Inflammatory macrophage treated with lipopolysaccharide for 4 hours (primary cell): Measurements from ENCODE around the gene SLC2A10.

Experiments
- DNase-seq: peaks from one replicate; pipeline ENCODE4 v3.0.0-alpha.2; 2020

The SLC2A10 gene

DNA sequence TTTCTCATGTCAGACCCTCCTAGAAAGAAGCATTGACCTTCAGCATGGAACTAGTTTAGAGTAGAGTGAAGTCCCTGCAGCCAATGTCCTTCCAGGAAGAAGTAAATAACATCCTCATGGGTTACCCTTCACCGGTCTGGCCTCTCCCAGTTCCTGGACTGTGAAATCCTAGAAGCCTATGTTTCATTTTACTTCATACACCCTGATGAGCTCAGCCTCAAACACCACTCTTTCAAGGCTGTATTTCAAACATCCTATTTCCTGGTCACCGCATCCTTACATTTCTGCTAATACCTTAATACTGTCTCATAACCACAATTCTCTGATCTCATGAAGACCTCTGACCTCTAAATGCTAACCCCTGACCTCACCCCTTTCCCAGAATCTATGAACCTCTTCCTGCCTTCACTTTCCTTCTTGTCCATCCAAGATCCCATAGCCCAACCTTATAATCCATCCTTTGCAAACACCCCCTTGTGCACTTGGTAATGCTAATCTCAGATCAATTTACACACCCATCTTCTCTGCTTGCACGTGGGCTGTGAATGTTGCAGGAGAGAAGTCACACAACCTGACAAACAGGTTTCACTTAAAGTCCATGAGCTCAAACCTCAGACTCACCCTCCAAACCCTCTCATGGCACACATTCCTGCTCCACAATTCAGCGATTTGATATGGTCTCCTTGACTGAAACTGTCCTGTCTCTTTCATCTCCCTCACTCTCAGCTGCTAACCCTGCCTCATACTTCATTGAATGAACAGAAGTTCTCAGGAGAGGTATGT, 30.2 kb downstream of the SLC2A10 start:
- no peak for DNase-seq

DNA sequence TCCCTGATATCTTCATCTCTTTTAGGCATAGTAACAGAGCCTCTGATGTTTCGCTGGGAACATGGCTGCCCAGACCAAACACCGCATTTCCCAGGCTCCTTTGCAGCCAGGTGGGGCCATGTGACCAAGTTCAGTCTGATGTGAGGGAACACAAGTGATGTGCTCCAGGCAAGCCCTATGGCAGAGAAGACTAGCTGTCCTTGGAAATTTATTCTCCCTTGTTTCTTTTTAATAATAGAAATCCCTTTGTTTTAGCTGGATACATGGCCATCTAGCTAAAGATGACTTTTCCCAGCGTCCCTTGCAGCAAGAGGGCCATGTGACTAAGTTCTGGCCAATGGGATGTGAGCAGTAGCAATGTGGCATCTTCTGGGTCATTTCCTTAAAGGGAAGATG, 30.8 kb downstream of the SLC2A10 start:
- DNase-seq, result no peak

DNA sequence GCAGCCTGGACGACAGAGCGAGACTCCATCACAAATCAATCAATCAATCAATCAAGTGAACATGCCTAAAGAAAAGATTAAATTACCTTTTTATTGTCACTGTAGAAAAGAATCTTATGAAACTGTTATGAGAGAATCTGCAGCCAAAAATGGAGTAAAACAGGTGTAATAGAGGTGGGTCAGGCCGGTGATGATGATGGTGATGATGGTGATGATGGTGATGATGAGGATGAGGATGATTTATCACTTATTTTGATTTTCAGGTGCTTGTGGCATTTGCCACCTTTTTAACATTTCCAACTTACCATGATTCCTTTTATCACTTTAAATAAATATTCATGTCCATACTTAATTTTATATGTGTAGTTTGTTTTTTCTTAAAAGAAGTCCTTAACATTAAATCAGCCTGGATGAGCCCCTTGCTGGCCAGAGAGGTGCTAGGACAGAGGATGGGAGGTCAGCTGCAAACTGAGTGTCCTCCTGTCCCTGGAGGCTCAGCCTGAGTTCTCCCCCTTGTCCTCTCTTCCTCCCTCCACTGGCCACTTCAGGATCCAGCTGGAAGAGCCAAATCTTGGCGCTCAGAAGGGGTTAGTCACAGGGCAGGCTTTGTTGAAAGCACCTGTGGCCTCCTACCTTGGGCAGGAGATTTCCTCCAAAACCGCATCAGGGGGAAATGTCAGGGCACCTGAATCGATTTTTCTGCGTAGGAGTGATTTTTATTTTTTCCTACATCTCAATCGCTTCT, 32.6 kb downstream of the SLC2A10 start:
- DNase-seq, result no peak

DNA sequence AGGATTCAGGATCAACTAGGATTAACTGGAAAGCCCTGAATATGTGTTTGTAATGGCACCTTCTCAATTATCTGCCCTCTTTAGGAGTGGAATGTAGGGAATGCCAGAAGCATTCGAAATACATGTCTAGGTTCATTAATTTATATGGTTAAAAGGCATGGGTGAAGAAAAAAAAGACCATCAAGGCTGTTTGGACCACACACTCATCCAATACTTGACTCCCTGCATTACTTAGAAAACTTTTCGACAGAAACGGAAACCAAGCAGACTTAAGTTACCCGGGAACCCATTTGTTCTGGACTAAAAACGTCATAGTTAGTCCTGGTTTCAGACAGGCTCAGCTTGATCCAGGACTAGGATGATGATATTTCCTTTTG, 33.2 kb downstream of the SLC2A10 start:
- no peak for DNase-seq

DNA sequence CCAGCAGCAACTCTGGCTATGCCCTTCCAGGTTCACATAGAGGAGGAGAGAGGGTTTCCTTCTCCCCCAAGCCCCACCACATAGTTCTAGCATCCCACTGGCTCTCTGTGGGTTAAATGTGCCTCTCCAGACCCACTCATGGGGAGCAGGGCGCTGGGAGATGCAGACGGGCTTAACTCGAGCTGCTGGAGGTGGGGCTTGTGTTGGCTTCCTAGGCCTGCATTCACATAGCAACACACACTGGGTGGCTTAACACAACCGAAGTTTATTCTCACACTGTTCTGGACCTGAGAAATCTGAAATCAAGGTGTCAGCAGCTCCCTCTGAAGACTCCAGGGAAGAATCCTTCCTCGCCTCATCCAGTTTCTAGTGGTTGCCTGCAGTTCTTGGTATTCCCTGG, 33.6 kb downstream of the SLC2A10 start:
- DNase-seq, result no peak

DNA sequence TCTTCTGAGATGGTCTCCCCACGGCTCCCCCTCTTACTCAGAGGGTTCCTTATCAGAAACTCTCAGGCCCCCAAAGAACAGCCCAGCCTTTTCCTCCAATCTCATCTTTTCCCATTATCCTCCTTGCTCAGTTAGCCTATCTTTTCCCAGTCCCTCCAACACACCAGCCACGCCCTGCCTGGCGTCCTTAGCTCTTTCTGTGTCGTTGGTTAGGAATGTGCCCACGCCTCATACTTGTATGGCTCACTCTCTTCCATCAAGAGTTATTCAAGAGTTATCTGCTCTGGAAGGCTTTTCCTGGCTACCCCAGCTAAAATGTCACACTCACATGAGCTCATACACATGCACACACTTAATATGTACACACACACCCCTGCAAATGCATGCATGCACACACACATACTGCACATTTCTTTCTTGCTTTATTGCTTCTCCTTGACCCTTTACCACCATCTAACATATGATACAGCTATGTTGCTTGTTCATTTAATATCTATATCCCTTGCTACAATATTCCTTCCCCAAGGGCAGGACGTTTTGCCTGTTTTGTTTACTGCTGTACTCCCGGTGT, 37.6 kb downstream of the SLC2A10 start:
- DNase-seq, result no peak

DNA sequence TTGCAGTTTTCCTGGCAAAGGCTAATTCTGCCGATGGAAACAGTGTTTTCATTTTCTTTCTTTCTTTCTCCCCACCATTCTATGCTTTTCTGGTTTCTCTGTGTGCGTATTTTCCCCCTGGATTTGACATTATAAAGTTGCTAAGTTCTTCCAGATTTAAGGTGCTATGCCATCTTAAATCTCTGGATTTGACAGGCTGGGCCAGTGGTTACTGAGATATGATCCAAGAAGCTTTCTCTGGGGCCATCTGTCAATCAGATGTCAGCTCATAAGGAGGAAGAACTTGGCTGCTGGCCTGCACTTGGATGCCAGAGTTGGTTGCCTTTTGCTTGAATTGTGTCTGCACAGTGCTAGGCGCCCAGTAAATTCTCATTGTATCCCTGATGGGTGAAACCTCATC, 39.7 kb downstream of the SLC2A10 start:
- DNase-seq, result no peak

DNA sequence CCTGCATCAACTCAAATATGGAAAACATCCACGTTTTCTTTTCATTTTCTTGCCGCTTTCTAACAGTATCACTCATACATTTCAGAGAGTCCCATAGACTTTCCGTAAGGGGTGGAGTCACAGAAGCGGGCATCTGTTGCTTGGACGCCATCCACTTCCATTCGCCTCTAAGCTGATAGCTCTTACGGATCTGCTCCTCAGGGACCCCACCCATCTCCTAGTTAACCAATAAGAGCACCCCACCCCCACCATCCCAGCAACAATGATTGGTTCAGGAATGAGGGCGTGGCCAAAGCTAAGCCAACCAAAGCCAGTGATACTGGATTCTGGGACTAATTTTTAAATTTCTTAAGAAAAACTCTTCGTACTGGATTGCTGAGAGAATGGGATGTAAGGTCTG, 42.4 kb downstream of the SLC2A10 start:
- DNase-seq, result no peak

DNA sequence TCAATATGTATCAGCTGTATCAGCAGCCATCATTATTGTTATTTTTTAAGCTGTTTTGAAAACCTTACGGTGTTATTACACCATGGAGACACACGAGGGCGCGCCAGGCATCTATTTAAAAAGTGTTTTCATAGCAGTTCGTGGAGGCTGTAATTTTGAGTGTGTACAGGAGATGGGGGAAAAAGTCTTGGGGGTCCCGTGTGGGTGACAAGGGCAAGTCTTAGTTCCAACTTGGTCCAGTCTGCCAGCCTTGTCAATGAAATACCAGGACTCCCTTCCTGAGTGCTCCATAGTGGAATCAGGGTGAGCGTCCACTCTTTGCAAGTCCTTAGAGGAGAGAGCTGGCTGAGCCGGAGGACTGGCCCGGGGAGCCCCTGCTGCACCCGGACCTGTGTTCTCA, 43.3 kb downstream of the SLC2A10 start:
- DNase-seq, result peak; percentile 46

DNA sequence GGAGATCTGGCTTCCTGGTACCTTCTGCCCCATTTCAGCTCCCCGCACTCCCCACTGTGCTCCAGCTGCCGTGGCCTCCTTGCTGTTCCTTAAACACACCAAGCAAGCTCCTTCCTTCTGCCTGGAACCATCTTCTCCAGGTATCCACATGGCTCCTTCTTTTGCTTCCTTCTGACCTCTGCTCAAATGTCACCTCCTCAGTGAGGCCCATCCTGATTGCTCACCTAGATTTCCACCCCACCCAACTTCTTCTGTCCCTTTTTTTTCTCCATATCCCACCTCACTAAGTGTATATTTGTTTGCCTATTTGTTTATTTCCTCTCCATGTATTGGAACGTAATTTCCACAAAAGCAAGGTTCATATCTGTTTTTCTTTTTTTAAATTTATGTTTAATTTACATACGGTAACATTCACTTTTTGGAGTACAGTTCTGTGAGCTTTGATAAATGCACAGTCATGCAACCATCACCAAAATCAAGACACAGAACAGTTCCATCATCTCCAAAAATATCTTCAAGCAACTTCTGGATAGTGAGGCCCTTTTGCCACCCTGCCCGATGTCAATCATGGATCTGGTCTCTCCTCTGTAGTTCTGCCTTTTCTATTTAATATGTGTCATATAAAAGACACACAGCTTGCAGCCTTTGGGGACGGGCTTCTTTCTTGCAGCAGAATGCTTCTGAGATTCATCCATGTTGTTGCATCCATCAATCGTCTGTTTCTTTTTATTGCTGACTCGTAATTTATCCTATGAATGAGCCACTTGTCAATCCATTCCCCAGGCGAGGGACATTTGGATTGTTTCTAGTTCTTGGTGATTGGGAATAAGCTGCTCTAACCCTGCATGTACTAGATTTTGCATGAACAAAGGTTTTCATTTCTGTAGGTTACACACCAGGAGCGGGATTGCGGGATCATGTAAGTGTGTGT, 46.3 kb downstream of the SLC2A10 start:
- DNase-seq, result no peak

DNA sequence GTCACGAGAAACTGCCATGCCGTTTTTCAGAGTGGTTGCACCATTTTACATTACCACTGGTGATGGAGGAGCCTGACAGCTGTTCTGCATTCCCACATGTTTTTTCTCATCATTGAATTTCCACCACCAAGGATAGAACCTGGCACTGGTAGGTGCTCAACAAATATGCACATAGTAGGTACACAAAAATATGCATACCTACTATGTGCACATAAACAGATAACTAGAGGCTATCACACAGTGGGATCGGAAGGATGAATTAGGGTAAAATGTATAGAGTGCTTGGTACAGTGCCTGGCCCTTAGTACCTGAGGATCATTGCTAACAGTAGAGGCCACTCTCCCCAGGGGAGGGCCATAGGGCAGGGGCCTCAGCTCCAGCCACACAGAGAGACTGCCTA, 47.0 kb downstream of the SLC2A10 start:
- DNase-seq, result no peak

DNA sequence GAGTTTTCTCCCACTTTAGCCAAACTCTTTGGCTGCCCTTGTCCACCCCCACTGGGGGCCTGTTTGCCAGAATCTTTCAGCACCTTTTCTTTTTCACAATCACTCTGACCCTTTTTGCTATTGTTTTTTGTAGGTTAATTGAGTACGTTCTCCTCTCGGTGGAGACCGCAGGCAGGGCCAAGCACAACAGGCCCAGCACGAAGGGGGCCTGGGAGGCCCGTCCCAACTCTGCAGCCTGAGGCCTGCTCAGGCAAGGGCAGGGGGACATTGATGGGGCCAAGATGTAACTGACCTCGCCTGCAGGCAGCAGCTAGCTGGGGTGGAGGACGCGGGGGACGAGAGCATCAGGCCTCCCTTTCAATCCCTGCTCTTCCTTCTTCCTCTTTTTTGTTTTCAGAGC, 47.7 kb downstream of the SLC2A10 start:
- DNase-seq, result no peak

DNA sequence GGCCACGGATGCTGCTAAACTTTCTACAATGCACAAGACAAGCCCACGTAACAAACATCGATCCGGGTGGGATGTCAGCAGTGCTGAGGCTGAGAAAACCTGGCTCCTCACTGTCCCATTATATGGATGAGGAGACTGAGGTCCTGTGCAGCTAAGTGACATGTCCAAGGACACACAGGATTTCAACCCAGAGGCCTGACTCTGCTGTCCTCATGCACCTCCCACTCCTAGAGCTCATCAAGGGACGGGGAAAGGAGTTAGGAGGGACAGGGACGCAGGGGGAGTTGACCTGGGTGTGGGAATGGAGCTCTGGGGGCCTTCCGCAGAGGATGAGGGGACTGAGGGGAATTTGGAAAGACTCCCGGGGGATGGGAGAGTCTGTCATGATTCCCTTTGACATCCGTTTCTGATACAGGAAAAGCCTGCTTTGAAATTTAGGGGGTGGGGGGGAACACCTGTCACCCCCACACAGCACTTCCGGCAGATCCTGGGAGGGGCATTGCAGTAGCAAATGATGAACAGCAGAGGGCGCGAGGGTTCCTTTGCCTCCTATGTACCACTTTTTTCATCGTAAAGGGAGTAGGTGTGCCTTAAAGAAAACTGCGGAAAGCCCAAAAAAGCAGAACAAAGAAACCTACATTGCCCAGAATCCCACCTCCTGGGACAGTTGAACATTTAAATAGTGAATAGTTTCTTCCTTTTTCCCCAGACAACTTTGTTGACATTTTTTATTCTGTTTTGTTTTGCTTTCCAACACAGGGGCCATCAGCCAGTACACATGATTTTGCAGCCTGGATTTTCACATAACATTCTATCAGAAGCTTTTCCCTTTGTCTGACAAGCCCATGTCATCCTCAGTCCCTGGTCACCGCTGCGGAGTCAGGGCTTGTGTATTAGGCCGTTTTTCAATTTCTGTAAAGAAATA, 48.6 kb downstream of the SLC2A10 start:
- peak; percentile 43 for DNase-seq

DNA sequence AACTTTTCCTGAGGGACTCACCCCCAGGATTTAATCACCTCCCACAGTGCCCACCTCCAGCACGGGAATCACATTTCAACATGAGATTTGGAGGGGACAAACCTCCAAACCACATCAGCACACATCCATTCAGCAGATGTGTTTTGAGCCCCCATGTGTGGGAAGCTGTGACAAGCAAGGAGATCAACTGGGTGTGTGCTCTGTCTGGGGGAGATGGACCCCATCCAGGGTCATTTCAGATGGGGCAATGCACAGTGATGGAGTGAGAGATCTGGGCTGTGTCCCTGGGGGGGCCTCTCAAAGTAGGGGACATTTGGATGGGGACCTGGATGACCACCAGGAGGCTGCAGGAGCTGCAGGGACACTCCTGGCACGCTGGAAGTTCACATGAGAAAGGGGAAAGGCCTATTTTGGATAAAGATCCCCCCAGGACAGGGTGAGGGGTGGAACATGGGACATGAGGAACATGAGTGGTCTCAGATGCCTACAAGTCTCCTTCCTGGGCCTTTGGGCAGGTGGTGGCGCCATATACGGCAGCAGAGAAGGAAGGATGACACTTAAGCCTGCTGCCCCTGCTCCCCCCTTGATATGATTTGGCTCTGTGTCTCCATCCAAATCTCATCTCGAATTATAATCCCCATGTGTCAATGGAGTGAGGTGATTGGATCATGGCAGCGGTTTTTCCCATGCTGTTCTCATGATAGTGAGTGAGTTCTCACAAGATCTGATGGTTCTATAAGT, 49.6 kb downstream of the SLC2A10 start:
- DNase-seq, result no peak

DNA sequence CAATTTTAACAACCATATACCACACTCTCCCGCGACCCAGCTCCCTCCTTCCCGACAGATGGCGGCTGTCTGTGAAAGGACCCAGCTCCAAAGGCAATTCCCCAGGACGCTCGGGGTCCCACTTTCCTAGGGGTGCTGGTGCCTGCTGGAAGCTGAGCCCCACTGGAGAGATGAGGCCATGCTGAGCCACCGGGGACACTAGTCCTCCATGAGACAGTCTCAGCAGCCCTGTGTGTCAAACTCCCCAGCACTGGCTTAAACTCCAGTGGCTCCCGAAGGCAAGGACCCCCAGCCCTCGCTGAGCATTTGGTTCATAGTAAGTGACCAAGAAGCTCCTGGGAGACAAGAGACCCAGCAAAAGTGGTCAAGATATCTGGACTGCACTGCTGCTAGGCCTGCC, 52.1 kb downstream of the SLC2A10 start:
- DNase-seq, result no peak

DNA sequence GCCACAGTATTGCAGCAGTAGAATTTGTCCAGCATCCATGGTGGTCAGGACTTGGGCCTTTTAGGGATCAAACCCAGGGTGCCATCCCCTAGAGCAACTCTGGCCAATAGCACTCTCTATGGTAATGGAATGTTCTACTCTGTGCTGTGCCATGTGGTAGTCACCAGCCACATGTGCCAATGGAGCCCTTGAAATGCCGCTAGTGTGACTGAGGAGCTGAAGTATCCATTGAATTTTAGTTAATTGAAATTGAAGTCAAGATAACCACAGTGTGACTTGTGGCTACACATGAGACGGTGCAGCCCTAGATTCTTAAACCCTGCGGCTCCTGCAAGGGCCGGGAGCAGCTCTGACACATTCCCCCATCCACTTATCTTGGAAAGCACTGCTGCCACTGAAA, 54.6 kb downstream of the SLC2A10 start:
- no peak for DNase-seq

DNA sequence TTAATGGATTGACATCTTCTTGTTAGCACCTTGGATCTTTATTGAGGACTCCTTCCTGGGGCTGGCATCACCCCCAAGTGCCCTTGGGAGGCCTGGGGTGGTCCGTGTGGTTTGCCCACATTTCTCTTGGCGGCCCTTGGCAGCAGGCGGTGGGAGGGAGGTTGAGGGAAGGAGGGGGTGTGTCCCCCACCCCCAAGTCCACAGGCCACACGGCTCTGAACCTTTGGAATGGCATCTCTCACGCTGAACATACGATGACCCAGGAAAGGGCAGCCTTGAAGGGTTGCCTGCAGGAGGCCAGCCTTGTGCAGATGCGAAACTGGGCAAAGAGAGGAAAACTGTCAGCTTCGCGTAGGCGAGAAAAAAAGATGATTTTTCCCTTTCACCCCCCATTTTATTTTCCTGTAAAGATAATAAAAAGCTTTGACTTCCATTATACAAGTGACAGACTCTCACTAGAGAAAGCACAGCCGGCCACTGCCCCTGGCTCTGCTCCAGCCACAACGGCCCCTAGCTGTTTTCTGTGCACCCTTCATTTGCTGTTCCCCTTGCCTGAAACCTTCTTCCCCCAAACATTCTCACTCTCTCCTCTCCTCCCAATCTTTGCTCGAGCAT, 56.2 kb downstream of the SLC2A10 start:
- DNase-seq, result no peak

DNA sequence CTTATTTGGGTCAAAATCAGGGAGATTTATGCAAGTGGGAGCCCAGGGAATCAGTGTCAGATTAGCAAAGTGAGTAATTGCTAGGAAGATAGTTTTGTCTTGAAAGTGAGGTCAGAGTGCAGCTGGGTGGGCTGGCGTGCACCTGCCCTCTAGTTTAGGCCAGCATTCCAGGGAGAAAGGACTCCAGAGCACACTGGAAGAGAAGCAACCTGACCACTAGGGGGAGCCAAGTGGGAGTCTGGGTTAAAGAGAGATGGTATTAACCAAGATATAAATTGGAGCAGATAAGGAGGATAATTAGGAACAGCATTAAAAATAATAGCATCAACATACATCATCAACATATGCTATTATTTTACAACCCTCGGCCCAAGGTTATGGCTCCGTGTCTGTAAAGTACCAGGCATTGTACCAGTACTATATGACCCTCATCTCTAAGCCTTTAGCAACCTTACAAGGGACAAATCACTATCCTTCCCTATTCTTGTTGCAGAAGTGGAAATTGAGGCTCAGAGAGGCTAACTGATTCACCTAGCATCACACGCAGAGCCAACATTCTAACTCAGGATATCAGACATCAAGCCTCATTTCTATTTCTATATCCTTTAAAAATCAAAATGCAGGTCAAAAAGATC, 57.8 kb downstream of the SLC2A10 start:
- DNase-seq, result peak; percentile 41

DNA sequence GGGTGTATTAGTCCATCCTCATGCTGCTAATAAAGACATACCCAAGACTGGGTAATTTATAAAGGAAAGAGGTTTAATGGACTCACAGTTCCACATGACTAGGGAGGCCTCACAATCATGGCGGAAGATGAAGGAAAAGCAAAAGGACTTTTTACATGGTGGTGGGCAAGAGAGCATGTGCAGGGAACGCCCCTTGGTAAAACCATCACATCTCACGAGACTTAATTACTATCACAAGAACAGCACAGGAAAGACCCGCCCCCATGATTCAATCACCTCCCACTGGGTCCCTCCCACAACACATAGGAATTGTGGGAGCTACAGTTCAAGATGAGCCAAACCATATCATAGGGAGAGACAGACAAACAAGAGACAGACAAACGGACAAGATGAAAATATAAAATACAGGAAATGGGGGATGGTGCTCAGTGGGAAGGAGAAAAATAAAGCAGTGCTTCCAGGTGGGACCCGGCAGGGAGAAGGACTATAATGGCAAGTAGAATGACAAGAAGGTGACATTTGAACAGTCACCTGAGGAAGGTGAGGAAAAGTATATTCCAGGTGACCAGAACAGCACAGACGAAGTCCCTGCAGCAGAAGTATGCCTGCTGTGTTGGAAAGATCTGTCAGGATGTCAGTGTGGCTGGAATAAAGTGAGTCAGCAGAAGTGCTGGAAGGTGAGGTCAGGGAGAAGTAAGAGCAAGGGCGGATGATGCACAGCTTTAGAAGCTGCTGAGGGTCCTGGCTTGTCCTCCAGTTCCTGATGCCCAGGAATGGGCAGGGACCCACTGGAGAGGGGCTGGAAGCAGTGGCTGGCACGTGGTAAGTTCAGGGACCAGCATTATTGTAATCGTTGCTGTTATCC, 61.1 kb downstream of the SLC2A10 start:
- no peak for DNase-seq
